Measurements from ENCODE around the gene OPRD1. TPM values are rescaled to one million over a fixed set of nuclear protein-coding genes. Genes with fewer than 3 reads are reported as not detected.
"Not testable (repeated sequence)": the region's sequence is repeated elsewhere in the genome, so short reads cannot be mapped to it uniquely, and the experiment has no call there.

OPRD1 gene
- total RNA-seq, 4 donors from 2014 or later, result under 0.01 TPM; not detected in 3

DNA sequence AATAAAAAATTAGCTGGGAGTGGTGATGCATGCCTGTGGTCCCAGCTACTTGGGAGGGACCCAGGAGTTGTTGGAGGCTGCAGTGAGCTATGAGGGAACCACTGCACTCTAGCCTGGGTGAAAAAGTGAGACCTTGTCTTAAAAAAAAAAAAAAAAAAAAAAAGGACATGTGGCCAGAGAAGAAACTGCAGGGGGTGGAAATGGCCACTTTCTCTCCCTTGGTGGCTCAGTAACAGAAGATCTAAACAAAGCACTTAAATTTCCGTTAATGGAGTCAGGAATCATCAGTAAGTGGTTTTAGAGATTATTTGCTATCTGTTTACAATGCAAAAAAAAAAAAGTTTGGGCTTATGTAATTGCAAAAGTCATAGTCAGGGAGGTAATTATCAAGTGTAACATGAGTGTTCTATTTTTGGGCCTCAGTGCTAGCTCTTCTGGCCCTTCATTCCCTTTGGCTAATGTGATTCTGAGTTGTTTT lies 19.3 kb upstream of the OPRD1 start:
- Histone ChIP-seq H3K4me3 (no peak overlapping the region), H3K9me3 (no peaks in the 10 kb centered on the region), H3K27ac (no peak overlapping the region), H3K4me1 (no peaks in the 10 kb centered on the region), H3K27me3 (no peaks in the 10 kb centered on the region), H3K36me3 (no peaks in the 10 kb centered on the region)
- TF ChIP-seq POLR2A (IDR thresholded peaks at IDR 0.05), result no peak
- TF ChIP-seq, protein P1, sequence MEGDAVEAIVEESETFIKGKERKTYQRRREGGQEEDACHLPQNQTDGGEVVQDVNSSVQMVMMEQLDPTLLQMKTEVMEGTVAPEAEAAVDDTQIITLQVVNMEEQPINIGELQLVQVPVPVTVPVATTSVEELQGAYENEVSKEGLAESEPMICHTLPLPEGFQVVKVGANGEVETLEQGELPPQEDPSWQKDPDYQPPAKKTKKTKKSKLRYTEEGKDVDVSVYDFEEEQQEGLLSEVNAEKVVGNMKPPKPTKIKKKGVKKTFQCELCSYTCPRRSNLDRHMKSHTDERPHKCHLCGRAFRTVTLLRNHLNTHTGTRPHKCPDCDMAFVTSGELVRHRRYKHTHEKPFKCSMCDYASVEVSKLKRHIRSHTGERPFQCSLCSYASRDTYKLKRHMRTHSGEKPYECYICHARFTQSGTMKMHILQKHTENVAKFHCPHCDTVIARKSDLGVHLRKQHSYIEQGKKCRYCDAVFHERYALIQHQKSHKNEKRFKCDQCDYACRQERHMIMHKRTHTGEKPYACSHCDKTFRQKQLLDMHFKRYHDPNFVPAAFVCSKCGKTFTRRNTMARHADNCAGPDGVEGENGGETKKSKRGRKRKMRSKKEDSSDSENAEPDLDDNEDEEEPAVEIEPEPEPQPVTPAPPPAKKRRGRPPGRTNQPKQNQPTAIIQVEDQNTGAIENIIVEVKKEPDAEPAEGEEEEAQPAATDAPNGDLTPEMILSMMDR (IDR thresholded peaks at IDR 0.05), result peak in 1 of 5 experiments; percentile 9
- DNase-seq, result no peak
- 61 to 92% methylated on average over 1 of the region's 1 CpG for WGBS, 2 donors (ENCODE audit: low coverage in 1 of 2)
- in situ Hi-C loops (cut with MboI; ENCODE audit: low pct_ligation_motif_present in 1 of 4, low pct_unique_long_range_greater_than_20kb in 1 of 4, low sequenced_read_pairs in 3 of 4), result loop anchor here in 3 of 4 donors (10.0 to 25.0 kb wide), 3 partner anchors 245 to 420 kb away; no protein-coding TSS in a partner anchor
- intact Hi-C loops (cut with DNase I; ENCODE audit: low total_unique reads), result no loop called here

DNA sequence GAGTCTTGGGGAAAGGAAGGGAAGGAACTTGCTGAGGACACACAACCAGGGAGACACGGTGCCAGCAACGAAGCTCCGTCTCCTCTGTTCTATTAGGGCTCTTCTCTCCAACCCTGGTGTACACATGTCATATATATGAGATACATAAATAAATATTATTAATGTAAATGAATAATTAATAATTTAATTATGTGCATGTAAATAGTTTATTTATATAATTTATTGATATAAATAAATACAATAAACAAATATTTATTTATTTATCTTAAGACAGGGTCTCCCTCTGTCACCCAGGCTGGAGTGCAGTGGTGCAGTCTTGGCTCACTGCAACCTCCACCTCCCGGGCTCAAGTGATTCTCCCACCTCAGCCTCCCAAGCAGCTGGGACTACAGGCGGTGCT lies 17.4 kb upstream of the OPRD1 start:
- H3K27me3 ChIP-seq; intact Hi-C loops (cut with DNase I; ENCODE audit: low total_unique reads): not testable (repeated sequence)
- 91% methylated on average over 5 of the region's 5 CpGs for WGBS, 2 donors (ENCODE audit: low coverage in 1 of 2)

DNA sequence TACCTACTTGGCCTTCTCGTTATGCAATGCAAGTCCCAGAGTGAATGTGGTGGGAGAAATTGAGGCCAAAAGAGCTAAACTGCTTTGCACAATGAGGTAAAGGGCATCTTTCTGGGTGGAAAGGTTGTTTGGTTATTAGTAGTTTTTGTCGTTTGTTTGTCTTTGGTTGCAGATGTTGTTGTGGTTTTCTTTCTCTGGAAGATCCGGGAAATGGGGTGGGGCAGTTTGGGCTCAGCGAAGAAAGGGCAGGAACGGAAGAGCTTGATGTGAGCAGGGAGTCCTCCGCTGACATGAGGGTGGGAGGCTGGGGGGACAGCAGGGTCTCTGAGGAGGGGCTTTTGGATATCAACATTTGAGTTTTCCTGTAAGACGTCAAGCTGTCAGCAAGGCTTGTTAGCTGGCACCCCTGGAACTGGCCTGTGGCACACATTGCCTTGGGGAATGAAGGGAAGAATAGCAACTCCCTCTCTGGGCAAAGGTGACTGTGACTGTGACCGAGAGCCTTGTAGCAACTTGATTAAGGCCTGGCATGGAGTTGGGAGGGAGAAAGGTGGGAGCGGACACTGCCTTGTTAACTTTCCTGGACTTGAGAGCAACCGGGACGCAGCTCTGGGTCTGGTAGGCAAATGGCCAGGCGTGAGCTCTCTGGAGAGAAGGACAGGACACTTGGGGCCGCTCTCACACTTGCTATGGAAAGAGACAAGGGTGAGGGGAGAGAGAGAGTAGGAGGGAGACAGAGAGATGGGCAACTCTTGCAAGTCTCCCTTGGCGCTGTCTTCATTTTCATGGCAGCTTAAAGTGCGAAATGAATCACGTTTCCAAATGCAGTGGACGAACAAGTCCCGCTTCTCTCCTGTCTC lies 15.4 kb upstream of the OPRD1 start:
- no peak for TF ChIP-seq POLR2A (IDR thresholded peaks at IDR 0.05)
- no peak for TF ChIP-seq POLR2AphosphoS5 (IDR thresholded peaks at IDR 0.05)
- TF ChIP-seq, protein P1 (IDR thresholded peaks at IDR 0.05), result no peak
- TF ChIP-seq EP300 (IDR thresholded peaks at IDR 0.05; ENCODE audit: low read depth), result no peak
- intact Hi-C loops (cut with DNase I; ENCODE audit: low total_unique reads) (no loop called here), in situ Hi-C loops (cut with MboI; ENCODE audit: low pct_ligation_motif_present in 1 of 4, low pct_unique_long_range_greater_than_20kb in 1 of 4, low sequenced_read_pairs in 3 of 4) (loop anchor here in 3 of 4 donors (10.0 to 25.0 kb wide), 3 partner anchors 241 to 416 kb away; no protein-coding TSS in a partner anchor)
- WGBS, 2 donors (ENCODE audit: low coverage in 1 of 2), result 46 to 60% methylated on average over 10 to 18 of the region's 18 CpGs
- Histone ChIP-seq H3K9me3 (no peaks in the 10 kb centered on the region), H3K27ac (no peak overlapping the region), H3K36me3 (no peaks in the 10 kb centered on the region), H3K4me3 (no peak overlapping the region), H3K27me3 (no peaks in the 10 kb centered on the region), H3K4me1 (no peaks in the 10 kb centered on the region)
- DNase-seq, result no peak

More for the DNA sequence above, 17.4 kb upstream of the OPRD1 start:
- H3K4me1 ChIP-seq, H3K36me3 ChIP-seq, H3K4me3 ChIP-seq, H3K9me3 ChIP-seq, DNase-seq, H3K27ac ChIP-seq: not testable (repeated sequence)
- in situ Hi-C loops (cut with MboI; ENCODE audit: low pct_ligation_motif_present in 1 of 4, low pct_unique_long_range_greater_than_20kb in 1 of 4, low sequenced_read_pairs in 3 of 4), result loop anchor here in 3 of 4 donors (10.0 to 25.0 kb wide), 3 partner anchors 243 to 418 kb away; no protein-coding TSS in a partner anchor

DNA sequence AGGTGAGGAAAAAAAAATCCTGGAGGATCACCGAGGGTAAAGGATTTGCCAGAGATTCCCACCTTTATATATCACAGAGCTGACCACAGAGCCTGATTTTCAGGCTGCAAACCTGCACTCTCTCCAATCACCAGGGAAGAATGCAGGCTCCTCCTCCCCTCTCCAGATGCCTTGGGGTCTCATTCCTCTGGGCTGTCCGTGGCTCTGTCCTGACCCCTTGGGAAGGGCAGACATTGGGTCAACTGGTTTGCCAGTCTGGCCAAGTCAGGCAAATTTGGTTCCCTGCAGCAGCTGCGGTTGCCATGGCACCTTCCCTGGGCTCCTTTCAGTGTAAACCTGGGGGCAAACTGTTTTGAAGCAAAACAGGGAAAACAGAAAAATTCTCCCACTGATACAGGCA lies 11.6 kb upstream of the OPRD1 start:
- Histone ChIP-seq H3K9me3 (no peaks in the 10 kb centered on the region), H3K4me1 (no peaks in the 10 kb centered on the region), H3K36me3 (no peaks in the 10 kb centered on the region), H3K4me3 (no peak overlapping the region), H3K27me3 (no peaks in the 10 kb centered on the region), H3K27ac (no peak overlapping the region)
- in situ Hi-C loops (cut with MboI; ENCODE audit: low pct_ligation_motif_present in 1 of 4, low pct_unique_long_range_greater_than_20kb in 1 of 4, low sequenced_read_pairs in 3 of 4) (no loop called here), intact Hi-C loops (cut with DNase I; ENCODE audit: low total_unique reads) (no loop called here)
- TF ChIP-seq EP300 (IDR thresholded peaks at IDR 0.05; ENCODE audit: low read depth), result no peak
- no peak for TF ChIP-seq POLR2A (IDR thresholded peaks at IDR 0.05)
- TF ChIP-seq POLR2AphosphoS5 (IDR thresholded peaks at IDR 0.05), result no peak
- TF ChIP-seq, protein P1 (IDR thresholded peaks at IDR 0.05), result no peak
- no peak for DNase-seq
- WGBS, 2 donors (ENCODE audit: low coverage in 1 of 2), result 38 to 63% methylated on average over 1 to 3 of the region's 3 CpGs

All from transverse colon (tissue), 4 donors.